RWPE1 (cell line): ENCODE results near the gene SLC35C1.
A peak's percentile ranks its signal among the peaks of the same experiment; 100 is the strongest.
"Not testable (repeated sequence)": the region's sequence is repeated elsewhere in the genome, so short reads cannot be mapped to it uniquely, and the experiment has no call there.

ENCODE experiments used
- CTCF ChIA-PET: fragments of 350-600 bp; sonication (Branson Sonifier 250); formaldehyde crosslinking; extraction: SDS; loops from one replicate; lab custom pipeline; 2021; lab: Yijun Ruan, JAX
- POLR2A ChIA-PET: fragments of 400-600 bp; formaldehyde crosslinking; extraction: SDS; loops from one replicate; lab custom pipeline; 2020; ENCODE audit warnings: antibody characterized with exemption; ENCODE audit not compliant: low non-redundant PET; lab: Yijun Ruan, JAX
- DNase-seq: peaks from one replicate; pipeline ENCODE4 v3.0.0; 2012; ENCODE audit warnings: low spot score
- H3K27ac ChIP-seq: fragments of 450-650 bp; 2 replicates; pipeline ENCODE4 v1.5.1; 2017
- CTCF ChIP-seq: fragments of 450-650 bp; conservative IDR thresholded peaks from 2 replicates; pipeline ENCODE4 v1.5.1; 2017; ENCODE audit warnings: low read depth, mild to moderate bottlenecking

The SLC35C1 gene

GRCh38 chr11:45812581-45813548, 7.9 kb downstream of the SLC35C1 start:
- no peak for DNase-seq
- CTCF ChIA-PET = no interaction called here
- POLR2A ChIA-PET = no interaction called here
- no peak for TF ChIP-seq CTCF
- peak overlapping the region; percentile 37 for H3K27ac ChIP-seq

- CTCF ChIA-PET = interaction anchor here (0.9 kb wide), 1 partner anchor 44 kb away, joined by 3 read pairs; no protein-coding TSS in a partner anchor
- no peak overlapping the region for H3K27ac ChIP-seq
- TF ChIP-seq CTCF = no peak
- no peak for DNase-seq
- POLR2A ChIA-PET = no interaction called here
These were observed 10.8 kb downstream of the SLC35C1 start for GRCh38 chr11:45815747-45816146.

- no peak overlapping the region for H3K27ac ChIP-seq
- ChIA-PET CTCF (interaction anchor here (0.6 to 0.9 kb wide), 2 partner anchors 15 to 45 kb away, joined by 3 to 6 read pairs; no protein-coding TSS in a partner anchor), POLR2A (no interaction called here)
- DNase-seq = no peak
- TF ChIP-seq CTCF = no peak
These were observed 11.7 kb downstream of the SLC35C1 start for GRCh38 chr11:45816614-45817013.

GRCh38 chr11:45817191-45817590, 12.2 kb downstream of the SLC35C1 start:
- H3K27ac ChIP-seq = no peak overlapping the region
- no peak for TF ChIP-seq CTCF
- ChIA-PET POLR2A (no interaction called here), CTCF (interaction anchor here (0.6 kb wide), 1 partner anchor 15 kb away, joined by 6 read pairs; no protein-coding TSS in a partner anchor)
- DNase-seq = no peak

GRCh38 chr11:45818961-45819605, 14.1 kb downstream of the SLC35C1 start:
- POLR2A ChIA-PET = no interaction called here
- TF ChIP-seq CTCF = no peak
- DNase-seq = no peak
- no peak overlapping the region for H3K27ac ChIP-seq
- CTCF ChIA-PET = no interaction called here

GRCh38 chr11:45820211-45820857, 15.4 kb downstream of the SLC35C1 start:
- no peak overlapping the region for H3K27ac ChIP-seq
- ChIA-PET POLR2A (no interaction called here), CTCF (no interaction called here)
- no peak for DNase-seq
- no peak for TF ChIP-seq CTCF

- CTCF ChIA-PET, POLR2A ChIA-PET: not testable (repeated sequence)
These were observed 21.5 kb downstream of the SLC35C1 start for GRCh38 chr11:45826492-45826891.

More at GRCh38 chr11:45826492-45826891, 21.5 kb downstream of the SLC35C1 start:
- H3K27ac ChIP-seq, DNase-seq: not testable (repeated sequence)
